ENCODE results near the gene ALG8.
"Not testable (repeated sequence)": the region's sequence is repeated elsewhere in the genome, so short reads cannot be mapped to it uniquely, and the experiment has no call there.

Gene ALG8

DNA sequence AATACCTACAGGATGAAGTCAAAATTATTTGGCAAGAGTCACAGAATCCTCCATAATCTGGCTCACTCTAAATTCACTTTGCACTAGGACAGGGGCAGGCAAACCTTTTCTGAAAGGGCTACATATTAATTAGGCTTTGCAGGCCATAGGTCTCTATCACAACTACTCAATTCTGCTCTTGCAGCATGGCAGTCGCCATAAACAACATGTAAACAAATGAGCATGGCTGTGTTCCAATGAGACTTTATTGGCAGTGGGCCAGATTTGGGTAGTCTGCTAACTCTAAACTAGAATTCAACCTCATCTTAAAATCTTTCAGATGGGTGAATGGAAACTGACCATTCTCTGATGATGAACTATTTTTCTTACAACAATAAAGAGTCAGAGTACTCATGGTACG lies 70.0 kb downstream of the ALG8 start:
- no peak for DNase-seq

DNA sequence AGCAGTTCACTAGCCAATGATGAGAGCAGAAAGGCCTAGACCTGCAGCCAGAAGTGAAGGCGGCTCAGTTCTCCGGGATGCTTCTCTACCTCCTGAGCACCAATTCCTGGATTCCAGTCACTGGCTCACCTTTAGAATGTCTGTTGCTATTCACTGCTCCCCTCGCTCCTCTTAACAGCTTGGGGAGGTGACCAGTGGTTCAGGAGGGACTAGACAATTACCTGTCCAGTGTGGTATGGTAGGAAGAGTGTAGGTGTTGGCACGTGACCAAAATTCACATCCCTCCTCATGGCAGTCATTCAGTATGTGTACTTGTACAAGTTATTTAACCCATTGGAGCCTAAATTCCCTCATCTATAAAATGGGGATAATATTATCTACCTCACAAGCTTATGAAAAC lies 71.7 kb downstream of the ALG8 start:
- ATAC-seq (no peak), DNase-seq (no peak)

More for the DNA sequence above, 70.0 kb downstream of the ALG8 start:
- ATAC-seq: no peak

GRCh38 chr11:78066471-78066870 lies 73.0 kb downstream of the ALG8 start:
- ATAC-seq (no peak), DNase-seq (no peak)

- ATAC-seq: no peak
- no peak for DNase-seq
Measured at GRCh38 chr11:78065203-78065602, 74.2 kb downstream of the ALG8 start.

- no peak for ATAC-seq
- DNase-seq: no peak
Measured at GRCh38 chr11:78063440-78064181, 75.8 kb downstream of the ALG8 start, which contains the start of gene THRSP. TSS of gene THRSP (plus strand) at chr11:78063861. CDS start at chr11:78063882, 21 bp downstream.

DNA sequence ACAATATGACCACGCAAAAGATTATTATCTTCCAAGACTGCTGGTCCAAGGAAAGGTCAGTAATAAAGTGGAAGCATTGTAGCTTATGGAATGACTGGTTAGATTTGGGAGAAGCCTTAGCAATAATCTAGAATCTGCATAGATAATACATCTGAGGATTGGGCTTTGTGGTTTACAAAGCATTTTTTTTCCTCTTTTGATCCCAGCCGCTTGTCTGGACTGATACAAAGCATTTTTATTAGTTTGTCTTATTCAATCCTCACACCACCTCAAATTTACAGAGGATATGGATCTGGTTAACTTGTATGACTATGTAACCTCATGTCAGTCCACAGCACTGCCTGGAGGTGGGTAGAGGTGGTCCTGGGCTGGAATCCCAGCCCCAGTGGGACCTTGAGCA lies 76.8 kb downstream of the ALG8 start:
- ATAC-seq (no peak), DNase-seq (no peak)

GRCh38 chr11:78061921-78062311 lies 77.5 kb downstream of the ALG8 start:
- ATAC-seq (no peak), DNase-seq (no peak)

DNA sequence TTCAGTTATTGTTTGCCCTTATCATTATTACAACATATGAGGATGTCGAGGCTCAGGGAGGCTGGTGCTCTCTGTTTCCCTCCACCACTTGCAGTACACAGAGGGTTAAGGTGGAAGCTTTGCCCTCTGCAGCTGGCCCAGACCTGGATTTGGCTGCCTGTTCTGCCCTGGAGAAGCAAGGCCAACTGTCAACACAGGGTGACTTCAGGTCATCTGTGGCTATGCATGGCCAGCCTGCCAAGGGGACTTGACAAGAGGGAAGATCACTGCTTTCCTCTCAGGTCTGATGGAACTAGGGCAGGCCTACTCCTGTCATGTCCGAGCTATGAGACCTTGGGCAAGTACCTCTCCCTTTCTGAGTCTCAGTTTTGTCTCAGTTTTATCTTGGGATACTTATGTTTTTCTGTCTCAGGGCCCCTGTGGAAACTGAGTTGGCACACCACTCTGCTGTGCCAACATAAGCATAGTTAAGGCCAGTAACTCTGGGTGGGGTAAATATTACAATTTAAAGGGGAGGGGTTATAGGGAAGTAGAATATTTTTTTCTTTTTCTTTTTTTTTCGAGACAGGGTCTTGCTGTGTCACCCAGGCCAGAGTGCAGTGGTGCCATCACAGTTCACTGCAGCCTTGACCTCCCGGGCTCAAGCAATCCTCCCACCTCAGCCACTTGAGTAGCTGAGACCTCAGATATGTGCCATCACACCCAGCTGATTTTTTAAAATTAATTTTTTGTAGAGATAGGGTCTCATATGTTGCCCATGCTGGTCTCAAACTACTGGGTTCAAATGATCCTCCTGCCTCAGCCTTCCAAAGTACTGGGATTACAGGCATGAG lies 78.1 kb downstream of the ALG8 start:
- ATAC-seq (no peak), DNase-seq (no peak)

DNA sequence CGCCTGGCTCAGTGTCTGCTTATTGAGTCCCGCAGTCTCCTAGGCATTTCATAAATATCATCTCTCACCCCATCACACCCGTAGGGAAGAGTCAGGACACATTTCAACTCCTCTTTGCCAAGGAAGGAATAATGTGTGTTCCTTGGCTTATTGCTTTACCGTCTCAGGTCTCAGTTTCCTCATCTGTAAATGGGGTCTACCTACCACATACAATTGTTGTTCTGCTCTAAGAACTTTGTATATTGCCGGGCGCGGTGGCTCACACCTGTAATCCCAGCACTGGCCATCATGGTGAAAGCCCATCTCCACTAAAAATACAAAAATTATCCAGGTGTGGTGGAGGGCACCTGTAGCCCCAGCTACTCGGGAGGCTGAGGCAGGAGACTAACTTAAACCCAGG lies 78.9 kb downstream of the ALG8 start:
- DNase-seq (no peak), ATAC-seq (no peak)

- not testable (repeated sequence) for ATAC-seq, DNase-seq
Measured at GRCh38 chr11:78059749-78060328, 79.6 kb downstream of the ALG8 start.

GRCh38 chr11:78057462-78058055 lies 81.9 kb downstream of the ALG8 start:
- DNase-seq (no peak), ATAC-seq (no peak)

GRCh38 chr11:78056093-78056492 lies 83.3 kb downstream of the ALG8 start:
- ATAC-seq: no peak
- no peak for DNase-seq

GRCh38 chr11:78054971-78055370 lies 84.5 kb downstream of the ALG8 start:
- ATAC-seq: no peak
- no peak for DNase-seq

DNA sequence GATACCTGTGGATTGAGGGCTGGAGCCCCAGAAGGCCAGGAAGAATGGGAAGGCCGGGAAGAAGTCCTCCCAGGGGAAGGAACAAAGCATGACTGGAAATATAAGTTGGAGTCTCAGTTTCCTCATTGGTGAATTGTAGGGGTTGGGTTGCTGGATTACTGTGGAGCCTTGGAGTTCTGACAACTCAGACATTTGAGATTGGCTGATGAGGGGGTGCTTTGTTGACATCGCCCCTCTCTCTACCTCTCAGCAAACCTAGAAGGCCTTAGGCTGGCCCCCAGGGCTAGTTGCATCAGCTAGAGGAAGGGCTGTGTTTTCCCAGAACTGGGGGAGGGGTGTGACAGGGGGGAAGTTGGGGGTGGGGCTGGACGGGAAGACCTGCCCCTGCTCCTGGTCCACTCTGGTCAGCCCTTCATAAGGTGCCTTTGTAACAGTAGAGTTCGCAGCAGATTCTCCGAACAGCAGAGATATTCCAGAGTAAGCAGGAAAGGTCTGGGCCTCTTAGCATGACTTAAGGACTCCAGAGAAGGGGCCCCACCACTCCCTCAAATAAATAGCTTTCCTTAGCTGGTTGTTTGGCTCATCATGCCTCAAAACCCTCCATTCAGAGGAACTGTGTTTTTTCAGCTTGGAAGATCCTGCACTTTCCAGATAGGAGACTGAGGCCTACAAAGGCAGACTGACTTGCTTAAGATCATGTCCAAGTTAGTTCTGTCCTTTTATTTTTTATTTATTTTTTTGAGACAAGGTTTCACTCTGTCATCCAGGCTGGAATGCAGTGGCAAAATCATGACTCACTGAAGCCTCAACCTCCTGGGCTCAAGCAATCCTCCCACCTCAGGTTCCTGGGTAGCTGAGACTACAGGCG lies 88.2 kb downstream of the ALG8 start:
- ATAC-seq: no peak

More for the DNA sequence above, 88.2 kb downstream of the ALG8 start:
- no peak for DNase-seq

Measured in stimulated activated naive CD8-positive, alpha-beta T cell treated with anti-CD3 and anti-CD28 coated beads, Interleukin-15, Interleukin-2, amounts not matched to agents 100 U/mL and 50 U/mL, for 24 hours (primary cell).